GM10248 (cell line): ENCODE data around the gene LRFN2.

Experiments
- CTCF ChIA-PET: fragments of 300-600 bp; sonication (Branson Sonifier 250); formaldehyde crosslinking; extraction: SDS; loops from one replicate; lab custom pipeline; 2021; ENCODE audit warnings: antibody characterized with exemption; lab: Yijun Ruan, JAX
- POLR2A ChIA-PET: fragments of 350-650 bp; sonication (Branson Sonifier 250); formaldehyde crosslinking; extraction: SDS; loops from one replicate; lab custom pipeline; 2020; ENCODE audit warnings: antibody characterized with exemption; lab: Yijun Ruan, JAX
- DNase-seq: peaks from one replicate; pipeline ENCODE4 v3.0.0; 2012; ENCODE audit errors: extremely low spot score
- CTCF ChIP-seq: IDR thresholded peaks from 2 replicates; pipeline ENCODE4 v1.5.1; 2012; ENCODE audit warnings: mild to moderate bottlenecking, low read depth; ENCODE audit errors: extremely low read depth, missing control alignments, control extremely low read depth

The LRFN2 gene

GRCh38 chr6:40480678-40481077 is 106.5 kb downstream of the LRFN2 start:
- ChIA-PET POLR2A (no interaction called here), CTCF (no interaction called here)
- DNase-seq = no peak
- no peak for TF ChIP-seq CTCF

GRCh38 chr6:40479706-40480105 is 107.5 kb downstream of the LRFN2 start:
- no peak for DNase-seq
- ChIA-PET POLR2A (no interaction called here), CTCF (no interaction called here)
- TF ChIP-seq CTCF = no peak

- CTCF ChIA-PET = no interaction called here
- no peak for TF ChIP-seq CTCF
- DNase-seq = no peak
- POLR2A ChIA-PET = no interaction called here
Measured at GRCh38 chr6:40477246-40478126, 109.7 kb downstream of the LRFN2 start.

- POLR2A ChIA-PET = no interaction called here
- CTCF ChIA-PET = interaction anchor here (1.5 kb wide), 1 partner anchor 13 kb away, joined by 3 read pairs; no protein-coding TSS in a partner anchor
- no peak for DNase-seq
- no peak for TF ChIP-seq CTCF
Measured at GRCh38 chr6:40476673-40477072, 110.5 kb downstream of the LRFN2 start.

GRCh38 chr6:40474937-40475336 is 112.2 kb downstream of the LRFN2 start:
- TF ChIP-seq CTCF = no peak
- ChIA-PET POLR2A (no interaction called here), CTCF (no interaction called here)
- DNase-seq = no peak

GRCh38 chr6:40473026-40473425 is 114.1 kb downstream of the LRFN2 start:
- no peak for DNase-seq
- no peak for TF ChIP-seq CTCF
- ChIA-PET CTCF (interaction anchor here (1.2 to 1.3 kb wide), 2 partner anchors 16 to 40 kb away, joined by 3 to 4 read pairs; no protein-coding TSS in a partner anchor), POLR2A (no interaction called here)
